HepG2 (cell line): ENCODE measurements around the gene HOXA13. TPM values are rescaled to one million over a fixed set of nuclear protein-coding genes. Genes with fewer than 3 reads are reported as not detected.

Source experiments
- ATAC-seq: fragments of 200-7000 bp; cut with Tn5 transposase; 3 replicates; pipeline ENCODE4 v1.9.1; 2020; ENCODE audit warnings: mild to moderate bottlenecking, moderate library complexity
- BruUV-seq: library from RNA; stranded (reverse); fragments of 400-500 nt; replicated peaks from 2 replicates; lab custom pipeline; 2021; lab: Mats Ljungman, UMichigan
- CTCF ChIA-PET: fragments of 300-600 bp; formaldehyde crosslinking; extraction: SDS; loops from one replicate; lab custom pipeline; 2021; ENCODE audit warnings: low total read pairs, inconsistent platforms, low intra/inter-chr PET ratio; lab: Yijun Ruan, JAX
- POLR2A ChIA-PET: fragments of 350-600 bp; sonication (Branson Sonifier 250); formaldehyde crosslinking; loops from one replicate; lab custom pipeline; 2020; ENCODE audit warnings: antibody characterized with exemption, inconsistent platforms; lab: Yijun Ruan, JAX
- DNase-seq: peaks from one replicate; pipeline ENCODE4 v3.0.0-alpha.2; 2015; ENCODE audit warnings: low spot score
- FAIRE-seq: peaks from 3 replicates; lab custom pipeline; 2011; peaks lifted over from hg19 to GRCh38; lab: Jason Lieb, UNC
- H2AFZ ChIP-seq: one replicate; pipeline ENCODE4 v1.6.1; 2011; ENCODE audit warnings: low read length, inconsistent platforms
- H3K27ac ChIP-seq: fragments of 300-600 bp; 3 replicates; pipeline ENCODE4 v1.8.0; 2011; ENCODE audit warnings: mixed run types, mild to moderate bottlenecking, mixed read lengths, low read length, inconsistent platforms; ENCODE audit not compliant: insufficient read depth; ENCODE audit errors: extremely low read length
- H3K27me3 ChIP-seq, 2 experiments: fragments of 200-600 bp in 1 of 2; 2 replicates in 1 of 2; 3 replicates in 1 of 2; pipeline versions ENCODE4 v1.6.0 to v1.8.0; 2011; ENCODE audit warnings: low read length in 2 of 2, mild to moderate bottlenecking in 2 of 2, moderate library complexity in 2 of 2, inconsistent platforms in 1 of 2; ENCODE audit not compliant: insufficient read depth in 2 of 2, control insufficient read depth in 1 of 2
- H3K36me3 ChIP-seq, 2 experiments: fragments of 200-600 bp in 1 of 2; replicated peaks in 1 of 2; 2 replicates in 1 of 2; 3 replicates in 1 of 2; pipeline versions ENCODE4 v1.5.1 to v1.8.0; 2011; ENCODE audit warnings: low read length in 2 of 2, inconsistent platforms in 1 of 2; ENCODE audit not compliant: insufficient read depth in 2 of 2, control insufficient read depth in 1 of 2
- H3K4me1 ChIP-seq: 2 replicates; pipeline ENCODE4 v1.5.1; 2012; ENCODE audit warnings: low read length, inconsistent platforms; ENCODE audit not compliant: insufficient read depth
- H3K4me2 ChIP-seq: 2 replicates; pipeline ENCODE4 v1.6.0; 2011; ENCODE audit warnings: low read depth, low read length, inconsistent platforms
- H3K4me3 ChIP-seq, 3 experiments: fragments of 200-600 bp in 1 of 3; sonication (generic), shearing (Covaris generic) in 1 of 3; replicated peaks in 1 of 3; 2 replicates each; pipeline ENCODE4 v1.5.1; 2011 to 2016; ENCODE audit warnings: low read length in 3 of 3, inconsistent platforms in 2 of 3, low read depth in 2 of 3, mild to moderate bottlenecking in 2 of 3, control low read depth in 1 of 3, mixed read lengths in 1 of 3; ENCODE audit not compliant: insufficient read depth in 1 of 3
- H3K79me2 ChIP-seq: one replicate; pipeline ENCODE4 v1.6.1; 2011; ENCODE audit warnings: low read length, inconsistent platforms; ENCODE audit not compliant: insufficient read depth
- H3K9ac ChIP-seq: 2 replicates; pipeline ENCODE4 v1.6.0; 2011; ENCODE audit warnings: mild to moderate bottlenecking, low read depth, low read length, inconsistent platforms; ENCODE audit not compliant: insufficient read depth
- H3K9me3 ChIP-seq: 2 replicates; pipeline ENCODE4 v1.5.1; 2012; ENCODE audit warnings: mild to moderate bottlenecking, low read length
- H4K20me1 ChIP-seq: 2 replicates; pipeline ENCODE4 v1.6.0; 2011; ENCODE audit warnings: inconsistent platforms, mild to moderate bottlenecking, low read length, moderate library complexity; ENCODE audit not compliant: insufficient read depth
- ETV6 ChIP-seq: sonication (generic); formaldehyde crosslinking; conservative IDR thresholded peaks from 2 replicates; pipeline ENCODE4 v1.4.0; 2020; ENCODE audit warnings: missing genetic modification reagents
- HDAC1 ChIP-seq: sonication (generic); formaldehyde crosslinking; IDR thresholded peaks from 2 replicates; pipeline ENCODE4 v1.5.1; 2020; ENCODE audit warnings: mild to moderate bottlenecking, missing genetic modification reagents
- RFXANK ChIP-seq: IDR thresholded peaks from 2 replicates; pipeline ENCODE4 v1.6.1; 2016
- SALL1 ChIP-seq: sonication (generic); formaldehyde crosslinking; IDR thresholded peaks from 2 replicates; pipeline ENCODE4 v1.8.0; 2022; ENCODE audit warnings: mild to moderate bottlenecking, missing genetic modification reagents
- SNAPC2 ChIP-seq: sonication (generic); formaldehyde crosslinking; IDR thresholded peaks from 2 replicates; pipeline ENCODE4 v1.8.1; 2022; ENCODE audit warnings: mild to moderate bottlenecking, missing genetic modification reagents
- SRSF4 ChIP-seq: fragments of 200-400 bp; formaldehyde crosslinking; IDR thresholded peaks from one replicate; pipeline ENCODE4 v1.6.1; 2018; ENCODE audit warnings: mild to moderate bottlenecking, low read depth, low read length, moderate library complexity; ENCODE audit not compliant: poor library complexity, severe bottlenecking
- TBP ChIP-seq: sonication (generic); formaldehyde crosslinking; IDR thresholded peaks from 2 replicates; pipeline ENCODE4 v1.5.0; 2020; ENCODE audit warnings: missing genetic modification reagents
- TOPORS ChIP-seq: sonication (generic); formaldehyde crosslinking; IDR thresholded peaks from 2 replicates; pipeline ENCODE4 v1.8.0; 2023; ENCODE audit warnings: mild to moderate bottlenecking, missing genetic modification reagents
- TSC22D2 ChIP-seq: sonication (generic); formaldehyde crosslinking; IDR thresholded peaks from 2 replicates; pipeline ENCODE4 v1.5.1; 2020; ENCODE audit warnings: missing genetic modification reagents, mild to moderate bottlenecking, borderline replicate concordance
- XRCC5 ChIP-seq: fragments of 200-400 bp; formaldehyde crosslinking; optimal IDR thresholded peaks from 2 replicates; pipeline ENCODE3; 2017; ENCODE audit warnings: mild to moderate bottlenecking, low read length
- ZNF136 ChIP-seq: sonication (generic); formaldehyde crosslinking; IDR thresholded peaks from 2 replicates; pipeline ENCODE4 v1.8.1; 2022; ENCODE audit warnings: low read depth, mild to moderate bottlenecking, moderate library complexity, missing genetic modification reagents
- ZNF160 ChIP-seq: sonication (generic); formaldehyde crosslinking; IDR thresholded peaks from 2 replicates; pipeline ENCODE4 v1.8.0; 2022; ENCODE audit warnings: mild to moderate bottlenecking, inconsistent platforms, missing genetic modification reagents
- ZNF180 ChIP-seq: sonication (generic); formaldehyde crosslinking; IDR thresholded peaks from 2 replicates; pipeline ENCODE4 v1.4.0; 2020; ENCODE audit warnings: low read depth, missing genetic modification reagents, borderline replicate concordance
- ZNF20 ChIP-seq: sonication (generic); formaldehyde crosslinking; IDR thresholded peaks from 2 replicates; pipeline ENCODE4 v1.4.0; 2020; ENCODE audit warnings: mild to moderate bottlenecking, moderate library complexity, missing genetic modification reagents
- ZNF30 ChIP-seq: sonication (generic); formaldehyde crosslinking; IDR thresholded peaks from 2 replicates; pipeline ENCODE4 v1.5.0; 2020; ENCODE audit warnings: mild to moderate bottlenecking, missing genetic modification reagents
- ZNF530 ChIP-seq: sonication (generic); formaldehyde crosslinking; IDR thresholded peaks from 2 replicates; pipeline ENCODE4 v1.5.0; 2020; ENCODE audit warnings: low read depth, mild to moderate bottlenecking, missing genetic modification reagents
- ZNF773 ChIP-seq: sonication (generic); formaldehyde crosslinking; IDR thresholded peaks from 2 replicates; pipeline ENCODE4 v1.4.0; 2020; ENCODE audit warnings: missing genetic modification reagents, borderline replicate concordance
- ZNF777 ChIP-seq: sonication (generic); formaldehyde crosslinking; IDR thresholded peaks from 2 replicates; pipeline ENCODE4 v1.4.0; 2020; ENCODE audit warnings: missing genetic modification reagents
- WGBS: methylation state at CpG from one replicate; pipeline ENCODE4 v1.1.6; 2017; ENCODE audit warnings: low lambda C conversion rate; 5-methylcytosine and 5-hydroxymethylcytosine counted together
- in situ Hi-C: cut with HindIII; loops from 2 replicates; pipeline ENCODE4 v1.10.0; 2017; ENCODE audit warnings: low pct_unique_long_range_greater_than_20kb; ENCODE audit not compliant: extremely low pct_ligation_motif_present
- intact Hi-C: fragments of 100-400 bp; cut with micrococcal nuclease; formaldehyde crosslinking; loops from one replicate; pipeline ENCODE4 v1.10.0; 2022; ENCODE audit not compliant: unreplicated experiment
- polyA plus RNA-seq, 8 experiments: library from polyadenylated mRNA; depleted of rRNA in 3 of 8; stranded (reverse) in 7 of 8; unstranded in 1 of 8; fragments of >200 nt; fragmentation: Illumina TruSeq in 4 of 8; extraction: Trizol in 4 of 8; gene quantifications; 2 replicates each; pipeline versions ENCODE4 v1.2.1 to v1.2.3, GENCODE V29; 2011 to 2016; ENCODE audit warnings: low read depth in 4 of 8, missing spikeins in 1 of 8, mixed read lengths in 1 of 8; ENCODE audit not compliant: insufficient read depth in 1 of 8
- total RNA-seq, 5 experiments: library from RNA; depleted of rRNA; stranded (reverse); fragments of >200 nt; fragmentation: Illumina TruSeq; extraction: Trizol; gene quantifications; 2 replicates each; pipeline ENCODE4 v1.2.3, GENCODE V29; 2016; ENCODE audit warnings: low read depth in 1 of 5
- TF ChIP-seq, protein P1 (sequence below): sonication (generic); formaldehyde crosslinking; IDR thresholded peaks from 2 replicates; pipeline ENCODE4 v1.4.0; 2020; ENCODE audit warnings: missing genetic modification reagents
- TF ChIP-seq, protein P2 (sequence below): sonication (generic); formaldehyde crosslinking; IDR thresholded peaks from 2 replicates; pipeline ENCODE4 v1.5.0; 2020; ENCODE audit warnings: mild to moderate bottlenecking, missing genetic modification reagents

The HOXA13 gene
- total and polyA plus RNA-seq, 2 of the 13 experiments (the other 11 are each of a cell fraction or from before 2014, with no cell fraction given) = 0.01 to 0.04 TPM

DNA sequence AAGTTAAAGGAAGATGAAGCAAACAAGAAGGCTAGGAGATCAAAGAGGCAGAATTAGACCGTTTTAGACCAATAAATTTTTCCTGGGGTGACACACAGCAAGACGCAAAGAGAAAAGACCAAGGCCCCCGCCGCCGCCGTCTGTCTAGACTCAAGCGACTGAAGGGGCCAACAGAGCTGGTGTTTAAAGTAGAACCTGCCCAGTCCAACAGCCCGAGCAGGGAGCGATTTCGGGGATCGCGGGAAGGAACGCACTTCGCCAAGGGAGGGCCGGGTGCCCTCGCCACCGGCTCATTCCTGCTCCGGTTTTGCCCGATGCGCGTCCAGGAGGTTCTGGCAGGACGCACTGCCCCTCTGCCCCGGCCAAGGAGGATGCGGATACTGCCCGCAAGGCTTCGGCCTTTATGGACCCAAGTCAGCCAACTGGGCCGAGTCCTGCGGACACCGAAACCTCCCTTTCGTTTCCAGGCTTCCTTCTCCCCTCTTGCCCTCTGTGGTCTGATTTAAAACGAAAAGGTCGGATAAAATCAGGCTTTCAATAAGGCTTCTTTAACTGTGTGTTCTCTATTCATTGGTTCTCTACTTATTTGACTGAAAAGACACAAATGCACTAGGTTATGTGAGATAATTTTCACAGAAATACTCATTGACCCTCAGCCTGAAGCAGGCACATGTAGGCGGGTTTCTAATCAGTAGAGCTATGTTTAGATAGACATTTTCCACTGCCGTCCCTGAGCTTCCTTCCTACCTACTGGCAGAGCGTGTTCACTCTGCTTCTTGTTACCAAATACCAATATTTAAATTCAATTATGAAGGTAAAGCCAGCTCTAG, 41.2 kb downstream of the HOXA13 start:
- FAIRE-seq (no peak), ATAC-seq (no peak), DNase-seq (no peak)
- Histone ChIP-seq H3K4me1 (peaks cover 19% of the 10 kb centered on the region), H3K79me2 (no peaks in the 10 kb centered on the region), H3K9ac (no peak overlapping the region), H4K20me1 (no peaks in the 10 kb centered on the region), H3K4me2 (no peak overlapping the region), H3K9me3 (no peaks in the 10 kb centered on the region), H3K27ac (no peak overlapping the region), H2AFZ (no peak overlapping the region), H3K36me3 (no peaks in the 10 kb centered on the region), H3K27me3 (peaks cover 6 to 44% of the 10 kb centered on the region in 2 experiments), H3K4me3 (no peak overlapping the region)
- no TSS peak for BruUV-seq
- in situ Hi-C loops = loop anchor here (5.0 to 25.0 kb wide), 2 partner anchors 791 to 1071 kb away; no protein-coding TSS in a partner anchor
- 80% methylated on average over 35 of the region's 35 CpGs for WGBS
- CTCF ChIA-PET = no interaction called here
- TF ChIP-seq TSC22D2 (CRISPR knock-in tag) (no peak), ZNF777 (CRISPR knock-in tag) (no peak), ZNF160 (no peak), ZNF773 (CRISPR knock-in tag) (no peak), SRSF4 (no peak), HDAC1 (CRISPR knock-in tag) (no peak), TOPORS (CRISPR knock-in tag) (no peak), RFXANK (CRISPR knock-in tag) (no peak), ETV6 (CRISPR knock-in tag) (no peak), TBP (CRISPR knock-in tag) (no peak), SALL1 (no peak), ZNF30 (CRISPR knock-in tag) (no peak), SNAPC2 (CRISPR knock-in tag) (no peak), ZNF20 (CRISPR knock-in tag) (no peak), ZNF530 (CRISPR knock-in tag) (no peak), ZNF136 (CRISPR knock-in tag) (no peak), XRCC5 (no peak), ZNF180 (CRISPR knock-in tag) (no peak)
- TF ChIP-seq, protein P1, sequence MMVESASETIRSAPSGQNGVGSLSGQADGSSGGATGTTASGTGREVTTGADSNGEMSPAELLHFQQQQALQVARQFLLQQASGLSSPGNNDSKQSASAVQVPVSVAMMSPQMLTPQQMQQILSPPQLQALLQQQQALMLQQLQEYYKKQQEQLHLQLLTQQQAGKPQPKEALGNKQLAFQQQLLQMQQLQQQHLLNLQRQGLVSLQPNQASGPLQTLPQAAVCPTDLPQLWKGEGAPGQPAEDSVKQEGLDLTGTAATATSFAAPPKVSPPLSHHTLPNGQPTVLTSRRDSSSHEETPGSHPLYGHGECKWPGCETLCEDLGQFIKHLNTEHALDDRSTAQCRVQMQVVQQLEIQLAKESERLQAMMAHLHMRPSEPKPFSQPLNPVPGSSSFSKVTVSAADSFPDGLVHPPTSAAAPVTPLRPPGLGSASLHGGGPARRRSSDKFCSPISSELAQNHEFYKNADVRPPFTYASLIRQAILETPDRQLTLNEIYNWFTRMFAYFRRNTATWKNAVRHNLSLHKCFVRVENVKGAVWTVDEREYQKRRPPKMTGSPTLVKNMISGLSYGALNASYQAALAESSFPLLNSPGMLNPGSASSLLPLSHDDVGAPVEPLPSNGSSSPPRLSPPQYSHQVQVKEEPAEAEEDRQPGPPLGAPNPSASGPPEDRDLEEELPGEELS (CRISPR knock-in tag) = no peak
- TF ChIP-seq, protein P2, sequence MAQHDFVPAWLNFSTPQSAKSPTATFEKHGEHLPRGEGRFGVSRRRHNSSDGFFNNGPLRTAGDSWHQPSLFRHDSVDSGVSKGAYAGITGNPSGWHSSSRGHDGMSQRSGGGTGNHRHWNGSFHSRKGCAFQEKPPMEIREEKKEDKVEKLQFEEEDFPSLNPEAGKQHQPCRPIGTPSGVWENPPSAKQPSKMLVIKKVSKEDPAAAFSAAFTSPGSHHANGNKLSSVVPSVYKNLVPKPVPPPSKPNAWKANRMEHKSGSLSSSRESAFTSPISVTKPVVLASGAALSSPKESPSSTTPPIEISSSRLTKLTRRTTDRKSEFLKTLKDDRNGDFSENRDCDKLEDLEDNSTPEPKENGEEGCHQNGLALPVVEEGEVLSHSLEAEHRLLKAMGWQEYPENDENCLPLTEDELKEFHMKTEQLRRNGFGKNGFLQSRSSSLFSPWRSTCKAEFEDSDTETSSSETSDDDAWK = no peak
- intact Hi-C loops = no loop called here
- POLR2A ChIA-PET = no interaction called here
